ENCODE data around the gene SMARCD2. TPM values are rescaled to one million over a fixed set of nuclear protein-coding genes. Genes with fewer than 3 reads are reported as not detected.

The SMARCD2 gene
- total RNA-seq, 2 experiments from 2014 or later: 130 to 136 TPM

DNA sequence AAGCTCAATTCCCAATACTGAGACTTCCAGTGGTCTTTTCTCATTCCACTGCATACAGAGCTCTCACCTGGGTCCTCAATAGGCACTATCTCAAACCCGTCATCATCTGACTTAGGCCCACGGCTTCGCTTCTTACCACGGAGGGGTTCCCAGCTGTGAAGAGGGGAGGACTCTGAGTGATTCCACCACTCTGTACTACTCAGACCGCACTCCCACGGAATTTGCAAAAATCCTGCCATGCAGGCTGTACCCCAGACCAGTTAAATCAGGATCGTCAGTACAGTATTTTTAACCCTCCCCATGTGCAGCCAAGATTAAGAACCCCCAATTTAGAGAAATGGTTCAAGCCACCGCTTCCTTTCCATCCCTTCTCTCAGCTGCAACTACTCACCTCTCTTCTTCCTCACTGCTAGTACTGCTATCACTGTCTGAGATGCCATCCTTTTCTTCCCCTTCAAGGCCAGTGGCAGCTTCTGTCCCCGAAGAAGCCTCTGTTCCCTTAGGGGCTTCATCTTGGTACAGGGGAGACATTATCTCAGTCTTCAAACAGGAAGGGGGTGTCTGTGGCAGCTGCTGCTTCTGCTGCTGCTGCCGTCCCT is 21.4 kb downstream of the SMARCD2 start:
- CTCF ChIA-PET: interaction anchor here (1.0 to 1.6 kb wide), 3 partner anchors 9 to 68 kb away, joined by 3 to 4 read pairs (median 3); no protein-coding TSS in a partner anchor
- Mint-ChIP-seq H3K27ac (peak overlapping the region; percentile 74), H3K36me3 (ENCODE audit: low read depth) (peaks cover 88% of the 10 kb centered on the region), H3K9me3 (ENCODE audit: insufficient read depth) (no peaks in the 10 kb centered on the region), H3K4me1 (ENCODE audit: low read depth) (peaks cover 44% of the 10 kb centered on the region), H3K4me3 (peak overlapping the region; percentile 54), H3K27me3 (ENCODE audit: low read depth) (no peaks in the 10 kb centered on the region)
- no peak for ATAC-seq
- no peak for DNase-seq
- POLR2A ChIA-PET: interaction anchor here (0.6 to 1.9 kb wide), 6 partner anchors 11 to 128 kb away, joined by 3 to 5 read pairs (median 4); no protein-coding TSS in a partner anchor

DNA sequence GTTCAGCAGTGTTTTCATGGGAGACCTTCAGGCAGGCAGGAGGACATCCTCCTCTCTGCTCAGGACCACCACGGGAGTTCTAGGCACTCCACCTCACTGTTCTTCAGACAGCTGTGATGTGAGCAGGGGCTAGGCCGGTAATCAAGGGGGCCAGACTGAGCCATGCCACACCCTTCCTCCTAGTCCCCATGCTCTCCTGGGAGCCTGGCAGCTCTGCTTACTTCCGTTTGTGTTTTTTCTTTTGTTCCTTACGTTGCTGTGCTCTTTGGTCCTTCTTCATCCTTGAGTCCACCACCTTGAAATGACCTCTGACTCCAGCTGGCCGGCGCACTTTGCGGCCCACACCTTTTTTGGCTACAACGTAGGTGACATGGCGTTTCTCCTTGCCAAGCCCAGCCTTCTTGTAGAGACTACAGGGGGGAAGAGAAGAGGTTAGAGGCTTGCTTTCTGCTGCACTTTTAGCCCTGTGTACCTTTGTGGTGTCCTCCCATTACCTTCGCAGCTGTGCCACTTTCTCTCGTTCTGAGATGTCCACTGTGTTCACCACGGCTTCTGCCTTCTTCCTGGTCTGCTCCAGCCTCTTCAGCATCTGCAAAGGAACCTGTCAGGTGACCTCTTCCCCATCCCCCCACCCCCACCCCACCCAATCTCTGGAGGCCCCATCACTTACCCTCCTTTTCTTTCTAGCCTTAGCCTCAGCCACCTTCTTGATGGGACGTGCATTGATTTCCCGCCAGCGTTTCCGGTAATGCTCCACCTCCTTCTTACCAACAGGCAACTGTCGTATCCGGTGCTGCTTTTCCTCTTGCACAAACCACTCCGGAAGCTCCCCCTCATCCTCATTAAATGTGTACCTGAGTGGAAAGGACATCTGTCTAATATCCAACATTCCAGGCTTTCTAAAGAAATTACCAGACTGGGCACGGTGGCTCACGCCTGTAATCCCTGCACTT is 22.6 kb downstream of the SMARCD2 start:
- POLR2A ChIA-PET: interaction anchor here (1.4 to 1.9 kb wide), 3 partner anchors 11 to 127 kb away, joined by 3 to 7 read pairs (median 5); no protein-coding TSS in a partner anchor
- peak overlapping the region; percentile 72 for H3K27ac Mint-ChIP-seq
- H3K9me3 Mint-ChIP-seq (ENCODE audit: insufficient read depth): no peaks in the 10 kb centered on the region
- peaks cover 88% of the 10 kb centered on the region for H3K36me3 Mint-ChIP-seq (ENCODE audit: low read depth)
- H3K27me3 Mint-ChIP-seq (ENCODE audit: low read depth): no peaks in the 10 kb centered on the region
- peak overlapping the region; percentile 25 for H3K4me3 Mint-ChIP-seq
- DNase-seq (no peak), ATAC-seq (no peak)
- CTCF ChIA-PET: interaction anchor here (1.0 to 1.6 kb wide), 5 partner anchors 8 to 69 kb away, joined by 3 to 5 read pairs (median 3); no protein-coding TSS in a partner anchor
- peaks cover 32% of the 10 kb centered on the region for H3K4me1 Mint-ChIP-seq (ENCODE audit: low read depth)

DNA sequence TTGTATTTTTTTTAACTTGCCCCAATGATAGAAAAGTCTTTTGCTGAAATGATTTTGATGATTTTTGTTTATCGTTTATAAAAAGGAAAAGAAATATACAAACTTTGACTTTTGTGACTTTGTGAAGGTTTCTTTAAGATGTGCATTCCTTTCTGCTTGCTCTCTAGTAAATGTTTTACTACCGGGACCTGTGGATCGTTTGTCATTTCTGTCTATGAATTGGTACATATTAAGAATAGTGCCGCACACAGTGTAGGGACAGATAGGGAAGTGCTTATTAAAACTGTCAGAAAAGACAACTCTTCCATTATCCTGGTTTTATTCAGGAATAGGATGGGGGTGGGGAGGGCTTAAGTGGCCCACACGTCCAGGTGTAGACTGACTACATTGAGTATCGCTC is 23.4 kb downstream of the SMARCD2 start:
- H3K9me3 Mint-ChIP-seq (ENCODE audit: insufficient read depth): no peaks in the 10 kb centered on the region
- H3K4me1 Mint-ChIP-seq (ENCODE audit: low read depth): peaks cover 26% of the 10 kb centered on the region
- DNase-seq (no peak), ATAC-seq (no peak)
- no peaks in the 10 kb centered on the region for H3K27me3 Mint-ChIP-seq (ENCODE audit: low read depth)
- H3K27ac Mint-ChIP-seq: peak overlapping the region; percentile 41
- peak overlapping the region; percentile 25 for H3K4me3 Mint-ChIP-seq
- peaks cover 86% of the 10 kb centered on the region for H3K36me3 Mint-ChIP-seq (ENCODE audit: low read depth)
- POLR2A ChIA-PET: interaction anchor here (0.5 to 1.8 kb wide), 2 partner anchors 12 to 208 kb away, joined by 4 to 7 read pairs; no protein-coding TSS in a partner anchor
- CTCF ChIA-PET: interaction anchor here (1.4 to 1.5 kb wide), 2 partner anchors 9 to 15 kb away, joined by 3 to 5 read pairs; no protein-coding TSS in a partner anchor

DNA sequence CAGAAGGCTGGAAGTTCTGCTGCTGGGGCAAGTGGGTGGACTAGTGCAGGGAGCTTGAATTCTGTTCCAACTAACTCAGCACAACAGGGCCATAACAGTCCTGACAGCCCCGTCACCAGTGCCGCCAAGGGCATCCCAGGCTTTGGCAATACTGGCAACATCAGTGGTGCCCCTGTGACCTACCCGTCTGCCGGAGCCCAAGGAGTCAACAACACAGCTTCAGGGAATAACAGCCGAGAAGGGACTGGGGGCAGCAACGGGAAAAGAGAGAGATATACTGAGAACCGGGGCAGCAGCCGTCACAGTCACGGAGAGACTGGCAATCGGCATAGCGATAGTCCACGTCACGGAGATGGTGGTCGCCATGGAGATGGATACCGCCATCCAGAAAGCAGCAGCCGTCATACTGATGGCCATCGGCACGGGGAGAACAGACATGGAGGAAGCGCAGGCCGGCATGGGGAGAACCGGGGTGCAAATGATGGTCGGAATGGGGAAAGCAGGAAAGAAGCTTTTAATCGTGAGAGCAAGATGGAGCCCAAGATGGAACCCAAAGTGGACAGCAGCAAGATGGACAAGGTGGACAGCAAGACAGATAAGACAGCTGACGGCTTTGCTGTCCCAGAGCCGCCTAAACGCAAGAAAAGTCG is 24.6 kb downstream of the SMARCD2 start:
- ChIA-PET CTCF (interaction anchor here (0.9 kb wide), 1 partner anchor 10 kb away, joined by 3 read pairs; no protein-coding TSS in a partner anchor), POLR2A (interaction anchor here (0.9 kb wide), 1 partner anchor 45 kb away, joined by 6 read pairs; the partner anchor contains the start of gene CCDC47)
- no peaks in the 10 kb centered on the region for H3K27me3 Mint-ChIP-seq (ENCODE audit: low read depth)
- H3K4me1 Mint-ChIP-seq (ENCODE audit: low read depth): peaks cover 16% of the 10 kb centered on the region
- peaks cover 85% of the 10 kb centered on the region for H3K36me3 Mint-ChIP-seq (ENCODE audit: low read depth)
- DNase-seq (no peak), ATAC-seq (no peak)
- no peaks in the 10 kb centered on the region for H3K9me3 Mint-ChIP-seq (ENCODE audit: insufficient read depth)
- no peak overlapping the region for H3K4me3 Mint-ChIP-seq
- no peak overlapping the region for H3K27ac Mint-ChIP-seq

DNA sequence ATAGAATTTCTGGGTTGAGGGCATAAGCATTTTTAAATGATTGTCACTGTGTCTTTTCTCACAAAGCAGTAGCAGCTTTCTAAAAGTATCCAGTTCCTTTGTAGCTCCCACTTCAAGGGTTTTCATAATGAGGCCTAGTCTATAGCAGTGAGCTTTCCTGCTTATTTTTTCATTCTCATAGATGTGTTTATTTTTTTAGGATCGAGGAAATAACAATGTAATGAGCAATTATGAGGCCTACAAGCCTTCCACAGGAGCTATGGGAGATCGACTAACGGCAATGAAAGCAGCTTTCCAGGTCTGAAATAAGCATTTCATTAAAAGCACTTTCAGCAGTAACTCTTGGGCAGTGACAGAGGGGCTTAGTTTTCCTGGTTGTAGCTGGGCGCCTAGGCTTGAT is 25.8 kb downstream of the SMARCD2 start:
- POLR2A ChIA-PET: no interaction called here
- CTCF ChIA-PET: interaction anchor here (1.2 to 1.6 kb wide), 2 partner anchors 12 to 18 kb away, joined by 4 to 6 read pairs; no protein-coding TSS in a partner anchor
- Mint-ChIP-seq H3K4me3 (no peak overlapping the region), H3K27me3 (ENCODE audit: low read depth) (no peaks in the 10 kb centered on the region), H3K36me3 (ENCODE audit: low read depth) (peaks cover 85% of the 10 kb centered on the region), H3K4me1 (ENCODE audit: low read depth) (peaks cover 10% of the 10 kb centered on the region), H3K27ac (no peak overlapping the region), H3K9me3 (ENCODE audit: insufficient read depth) (no peaks in the 10 kb centered on the region)
- no peak for DNase-seq
- no peak for ATAC-seq

DNA sequence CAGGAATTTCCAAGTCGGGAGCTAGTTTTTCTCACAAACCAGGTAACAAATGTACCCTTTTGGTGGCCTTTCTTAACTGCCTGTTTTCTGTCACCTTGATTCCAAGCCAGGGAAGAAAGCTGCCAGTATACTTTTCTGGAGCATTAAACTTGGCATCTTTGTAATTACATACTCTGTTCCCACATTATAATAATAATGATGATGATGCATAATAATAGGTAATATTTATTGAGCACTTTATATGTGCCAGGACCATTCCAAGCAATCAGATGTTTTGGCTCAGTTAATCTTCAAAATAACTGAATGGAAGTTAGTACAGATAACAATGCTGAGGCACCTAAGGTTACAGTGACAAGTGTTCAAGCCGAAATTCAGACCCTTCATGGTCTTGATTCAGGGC is 26.4 kb downstream of the SMARCD2 start:
- Mint-ChIP-seq H3K4me3 (no peak overlapping the region), H3K36me3 (ENCODE audit: low read depth) (peaks cover 86% of the 10 kb centered on the region), H3K9me3 (ENCODE audit: insufficient read depth) (no peaks in the 10 kb centered on the region), H3K27ac (no peak overlapping the region), H3K4me1 (ENCODE audit: low read depth) (peaks cover 7% of the 10 kb centered on the region), H3K27me3 (ENCODE audit: low read depth) (no peaks in the 10 kb centered on the region)
- DNase-seq (no peak), ATAC-seq (no peak)
- CTCF ChIA-PET: interaction anchor here (1.2 to 1.6 kb wide), 2 partner anchors 12 to 19 kb away, joined by 4 to 6 read pairs; no protein-coding TSS in a partner anchor
- POLR2A ChIA-PET: interaction anchor here (0.8 kb wide), 1 partner anchor 118 kb away, joined by 3 read pairs; no protein-coding TSS in a partner anchor

DNA sequence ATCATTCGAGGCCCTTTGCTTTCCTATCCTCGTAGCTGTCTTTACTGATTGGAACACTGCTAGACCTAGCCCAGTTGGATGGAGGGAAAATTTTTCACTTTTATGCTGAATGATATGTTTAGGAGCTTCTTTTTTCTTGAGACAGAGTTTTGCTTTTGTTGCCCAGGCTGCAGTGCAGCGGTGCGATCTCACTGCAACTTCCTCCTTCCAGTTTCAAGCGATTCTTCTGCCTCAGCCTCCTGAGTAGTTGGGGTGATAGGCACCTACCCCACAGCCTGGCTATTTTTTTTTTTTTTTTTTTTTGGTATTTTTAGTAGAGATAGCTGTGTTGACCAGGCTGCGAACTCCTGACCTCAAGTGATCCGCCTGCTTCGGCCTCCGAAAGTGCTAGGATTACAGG is 32.5 kb downstream of the SMARCD2 start:
- DNase-seq (no peak), ATAC-seq (no peak)
- no peaks in the 10 kb centered on the region for H3K27me3 Mint-ChIP-seq (ENCODE audit: low read depth)
- H3K27ac Mint-ChIP-seq: no peak overlapping the region
- no peaks in the 10 kb centered on the region for H3K4me1 Mint-ChIP-seq (ENCODE audit: low read depth)
- no peaks in the 10 kb centered on the region for H3K9me3 Mint-ChIP-seq (ENCODE audit: insufficient read depth)
- H3K4me3 Mint-ChIP-seq: no peak overlapping the region
- POLR2A ChIA-PET: interaction anchor here (1.1 to 1.2 kb wide), 3 partner anchors 11 to 68 kb away, joined by 4 read pairs; no protein-coding TSS in a partner anchor
- H3K36me3 Mint-ChIP-seq (ENCODE audit: low read depth): peaks cover 78% of the 10 kb centered on the region
- CTCF ChIA-PET: interaction anchor here (0.9 to 1.4 kb wide), 5 partner anchors 18 to 111 kb away, joined by 3 to 5 read pairs (median 4); no protein-coding TSS in a partner anchor

DNA sequence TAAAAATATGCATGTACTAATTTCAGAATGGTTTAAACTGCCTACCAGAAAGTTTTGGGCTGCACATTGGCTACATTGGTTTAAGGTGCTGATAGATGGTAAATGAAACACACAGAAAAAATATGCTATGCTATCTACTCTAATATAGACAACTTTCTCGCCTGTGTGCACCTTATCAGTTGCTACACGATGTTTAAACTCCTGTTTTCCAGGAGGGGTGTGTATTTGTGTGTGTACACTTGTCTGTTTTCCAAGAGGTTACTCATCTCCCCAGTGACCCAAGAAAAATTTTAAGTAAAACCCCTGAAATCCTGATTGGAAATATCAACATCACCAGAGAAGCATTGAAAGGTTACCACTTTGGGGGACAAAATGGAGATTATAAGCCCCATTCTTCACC is 36.9 kb downstream of the SMARCD2 start:
- H3K4me1 Mint-ChIP-seq (ENCODE audit: low read depth): no peaks in the 10 kb centered on the region
- no peaks in the 10 kb centered on the region for H3K9me3 Mint-ChIP-seq (ENCODE audit: insufficient read depth)
- H3K27me3 Mint-ChIP-seq (ENCODE audit: low read depth): no peaks in the 10 kb centered on the region
- H3K4me3 Mint-ChIP-seq: no peak overlapping the region
- POLR2A ChIA-PET: no interaction called here
- DNase-seq (no peak), ATAC-seq (no peak)
- CTCF ChIA-PET: no interaction called here
- peaks cover 63% of the 10 kb centered on the region for H3K36me3 Mint-ChIP-seq (ENCODE audit: low read depth)
- no peak overlapping the region for H3K27ac Mint-ChIP-seq

DNA sequence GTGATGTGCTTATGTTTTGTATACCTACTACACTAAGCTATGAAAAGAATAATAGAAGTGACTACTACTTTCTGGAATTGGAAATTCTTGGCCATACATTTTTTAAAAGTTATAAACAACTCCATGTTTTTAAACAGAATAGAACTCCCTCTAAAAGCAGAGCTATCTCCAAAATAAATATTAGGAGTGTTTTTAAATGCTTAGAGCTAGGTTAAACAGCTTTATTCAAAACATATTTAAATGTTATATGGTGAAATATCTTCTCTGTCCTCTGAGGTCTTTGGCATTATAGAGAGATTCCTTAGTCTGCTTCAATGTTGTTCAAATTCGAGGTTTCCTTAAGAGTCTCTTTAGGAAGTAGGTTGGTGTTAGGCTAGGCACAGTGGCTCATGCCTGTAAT is 38.2 kb downstream of the SMARCD2 start:
- POLR2A ChIA-PET: interaction anchor here (0.9 to 1.5 kb wide), 2 partner anchors 17 to 29 kb away, joined by 3 to 5 read pairs; partner anchors contain the start of gene DDX42
- no peak for ATAC-seq
- no peaks in the 10 kb centered on the region for H3K9me3 Mint-ChIP-seq (ENCODE audit: insufficient read depth)

DNA sequence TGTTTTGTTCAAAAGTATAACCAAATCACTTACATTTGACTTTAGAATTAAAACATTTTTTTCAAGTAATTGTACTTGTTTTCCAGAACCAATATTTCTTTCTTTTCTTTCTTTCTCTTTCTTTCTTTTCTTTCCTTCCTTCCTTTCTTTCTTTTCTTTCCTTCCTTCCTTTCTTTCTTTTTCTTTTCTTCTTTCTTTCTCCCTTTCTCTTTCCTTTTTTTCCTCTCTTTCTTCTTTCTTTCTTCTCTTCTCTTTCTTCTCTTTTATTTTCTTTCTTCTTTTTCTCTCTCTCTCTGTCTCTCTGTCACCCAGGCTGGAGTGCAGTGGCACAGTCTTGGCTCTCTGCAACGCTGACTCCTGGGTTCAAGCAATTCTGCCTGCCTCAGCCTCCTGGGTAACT is 41.7 kb downstream of the SMARCD2 start:
- Mint-ChIP-seq H3K27ac (no peak overlapping the region), H3K9me3 (ENCODE audit: insufficient read depth) (no peaks in the 10 kb centered on the region), H3K36me3 (ENCODE audit: low read depth) (peaks cover 63% of the 10 kb centered on the region), H3K27me3 (ENCODE audit: low read depth) (no peaks in the 10 kb centered on the region), H3K4me1 (ENCODE audit: low read depth) (no peaks in the 10 kb centered on the region), H3K4me3 (no peak overlapping the region)
- ChIA-PET CTCF (no interaction called here), POLR2A (interaction anchor here (1.1 kb wide), 1 partner anchor 9 kb away, joined by 3 read pairs; no protein-coding TSS in a partner anchor)
- ATAC-seq (no peak), DNase-seq (no peak)

More for the DNA sequence above, 38.2 kb downstream of the SMARCD2 start:
- H3K4me1 Mint-ChIP-seq (ENCODE audit: low read depth): no peaks in the 10 kb centered on the region
- DNase-seq: no peak
- CTCF ChIA-PET: interaction anchor here (1.3 to 1.5 kb wide), 2 partner anchors 24 to 107 kb away, joined by 3 to 4 read pairs; no protein-coding TSS in a partner anchor
- H3K27ac Mint-ChIP-seq: no peak overlapping the region
- H3K36me3 Mint-ChIP-seq (ENCODE audit: low read depth): peaks cover 63% of the 10 kb centered on the region
- H3K27me3 Mint-ChIP-seq (ENCODE audit: low read depth): no peaks in the 10 kb centered on the region
- no peak overlapping the region for H3K4me3 Mint-ChIP-seq

DNA sequence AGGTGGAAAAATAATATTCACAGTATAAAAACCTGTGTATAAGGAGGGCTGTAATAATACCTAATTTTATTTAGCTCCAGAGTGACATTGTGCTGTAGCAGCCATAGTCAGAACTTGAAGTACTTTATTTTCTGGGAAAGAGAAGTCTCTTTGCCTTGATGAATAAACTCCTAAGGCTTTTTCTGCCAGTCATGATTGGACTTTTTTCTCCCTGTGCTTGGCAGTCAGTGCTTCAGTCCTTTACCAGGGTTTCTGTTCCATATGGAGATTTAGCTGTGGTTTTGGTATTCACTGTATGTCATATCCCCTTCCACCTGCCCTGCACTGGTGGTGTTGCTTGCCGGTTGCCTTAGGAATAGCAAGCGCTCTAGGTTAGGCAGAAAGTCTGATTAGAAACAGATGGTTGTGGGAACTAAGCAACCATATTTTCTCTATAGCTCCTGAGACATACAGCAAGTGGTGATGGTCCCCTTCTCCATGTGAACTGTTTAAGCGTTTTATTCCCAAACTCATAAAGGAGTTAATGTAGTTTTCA is 43.8 kb downstream of the SMARCD2 start:
- Mint-ChIP-seq H3K9me3 (ENCODE audit: insufficient read depth) (no peaks in the 10 kb centered on the region), H3K27me3 (ENCODE audit: low read depth) (no peaks in the 10 kb centered on the region), H3K4me3 (no peak overlapping the region), H3K36me3 (ENCODE audit: low read depth) (peaks cover 73% of the 10 kb centered on the region), H3K4me1 (ENCODE audit: low read depth) (no peaks in the 10 kb centered on the region), H3K27ac (no peak overlapping the region)
- ChIA-PET POLR2A (no interaction called here), CTCF (interaction anchor here (0.6 kb wide), 1 partner anchor 50 kb away, joined by 3 read pairs; no protein-coding TSS in a partner anchor)
- ATAC-seq: no peak
- DNase-seq: no peak
